K562 (cell line): ENCODE results near the gene CFP. TPM values are rescaled to one million over a fixed set of nuclear protein-coding genes. Genes with fewer than 3 reads are reported as not detected.

ENCODE experiments used
- ADNP ChIP-seq: fragments of 200-800 bp; sonication (Bioruptor generic); IDR thresholded peaks from 2 replicates; pipeline ENCODE4 v1.6.1; 2016; ENCODE audit warnings: missing genetic modification characterization, missing compliant biosample characterization
- ATF1 ChIP-seq, 2 experiments: fragments of 450-650 bp in 1 of 2; IDR thresholded peaks; 2 replicates each; pipeline ENCODE4 v1.6.1; 2016; ENCODE audit warnings: missing compliant biosample characterization in 1 of 2, missing genetic modification characterization in 1 of 2
- EGR1 ChIP-seq: fragments of 450-650 bp; conservative IDR thresholded peaks from 2 replicates; pipeline ENCODE4 v1.6.1; 2017; ENCODE audit warnings: mild to moderate bottlenecking
- HDAC3 ChIP-seq: fragments of 450-650 bp; IDR thresholded peaks from 2 replicates; pipeline ENCODE4 v1.6.1; 2018; ENCODE audit warnings: borderline replicate concordance, mild to moderate bottlenecking, moderate library complexity; ENCODE audit not compliant: partially characterized antibody
- ILK ChIP-seq: fragments of 450-650 bp; IDR thresholded peaks from 2 replicates; pipeline ENCODE4 v1.6.1; 2016; ENCODE audit warnings: missing genetic modification characterization, low read depth, mild to moderate bottlenecking, missing compliant biosample characterization, moderate library complexity, borderline replicate concordance
- MEIS2 ChIP-seq: fragments of 450-650 bp; IDR thresholded peaks from 2 replicates; pipeline ENCODE4 v1.6.1; 2014; ENCODE audit warnings: mild to moderate bottlenecking; ENCODE audit not compliant: partially characterized antibody
- NFIX ChIP-seq: fragments of 250-450 bp; sonication (Bioruptor Pico); IDR thresholded peaks from 2 replicates; pipeline ENCODE4 v1.4.0; 2020; ENCODE audit warnings: low read depth, mild to moderate bottlenecking, moderate library complexity
- NFYB ChIP-seq: IDR thresholded peaks from 2 replicates; pipeline ENCODE4 v1.6.1; 2011; ENCODE audit warnings: mild to moderate bottlenecking, moderate library complexity; ENCODE audit not compliant: insufficient read length; ENCODE audit errors: extremely low read depth
- NRF1 ChIP-seq, 2 experiments: fragments of 450-650 bp; IDR thresholded peaks in 1 of 2; conservative IDR thresholded peaks in 1 of 2; 2 replicates each; pipeline ENCODE4 v1.6.1; 2014; ENCODE audit warnings: mild to moderate bottlenecking in 2 of 2
- RHOXF2B ChIP-seq: fragments of 250-450 bp; sonication (Bioruptor Pico); conservative IDR thresholded peaks from 2 replicates; pipeline ENCODE4 v1.5.1; 2021
- SRSF3 ChIP-seq: fragments of 200-400 bp; formaldehyde crosslinking; IDR thresholded peaks from 2 replicates; pipeline ENCODE4 v1.6.1; 2016; ENCODE audit warnings: mild to moderate bottlenecking, low read length, moderate library complexity; ENCODE audit not compliant: insufficient read depth
- STAT5A ChIP-seq: IDR thresholded peaks from 2 replicates; pipeline ENCODE4 v1.6.1; 2012; ENCODE audit warnings: low read length, inconsistent platforms, borderline replicate concordance
- TAF1 ChIP-seq: IDR thresholded peaks from 2 replicates; pipeline ENCODE4 v1.6.1; 2011; ENCODE audit warnings: mild to moderate bottlenecking, low read length, moderate library complexity; ENCODE audit not compliant: insufficient read depth, control insufficient read depth, severe bottlenecking; ENCODE audit errors: extremely low read depth
- TCF3 ChIP-seq: sonication (generic); formaldehyde crosslinking; IDR thresholded peaks from 2 replicates; pipeline ENCODE4 v1.4.0; 2020; ENCODE audit warnings: mild to moderate bottlenecking, missing genetic modification reagents
- TCF7 ChIP-seq: sonication (generic); IDR thresholded peaks from 2 replicates; pipeline ENCODE4 v1.6.1; 2016; ENCODE audit warnings: antibody characterized with exemption, borderline replicate concordance
- ZNF146 ChIP-seq: IDR thresholded peaks from one replicate; pipeline ENCODE4 v1.6.1; 2018; ENCODE audit warnings: missing compliant biosample characterization; ENCODE audit not compliant: unreplicated experiment
- ZNF668 ChIP-seq: fragments of 250-450 bp; sonication (Bioruptor Pico); IDR thresholded peaks from 2 replicates; pipeline ENCODE4 v1.8.0; 2022; ENCODE audit warnings: mild to moderate bottlenecking, inconsistent platforms
- polyA plus RNA-seq, 8 experiments: library from polyadenylated mRNA; depleted of rRNA in 4 of 8; stranded (reverse) in 5 of 8; unstranded in 3 of 8; fragments of >200 nt; fragmentation: Nextera tagmentation in 2 of 8; fragmentation: Illumina TruSeq in 1 of 8; extraction: Ambion mirVana in 2 of 8; extraction: Trizol in 1 of 8; gene quantifications; 2 replicates each; pipeline versions ENCODE4 v1.2.1 to v1.2.3, GENCODE V29; 2011 to 2014; ENCODE audit warnings: inconsistent platforms in 1 of 8, missing spikeins in 1 of 8
- total RNA-seq, 7 experiments: library from RNA; depleted of rRNA in 6 of 7; stranded (reverse); fragments of >200 nt in 6 of 7; fragmentation: Illumina TruSeq in 2 of 7; extraction: Trizol in 2 of 7; gene quantifications; 2 replicates each; pipeline versions ENCODE4 v1.2.1 to v1.2.3, GENCODE V29; 2011 to 2021; ENCODE audit warnings: low replicate concordance in 1 of 7
- TF ChIP-seq, protein P1 (sequence below): fragments of 250-450 bp; sonication (Bioruptor Pico); IDR thresholded peaks from 2 replicates; pipeline ENCODE4 v1.6.1; 2021; ENCODE audit warnings: mild to moderate bottlenecking
- TF ChIP-seq, protein P2 (sequence below): fragments of 250-450 bp; sonication (Bioruptor Pico); IDR thresholded peaks from 2 replicates; pipeline ENCODE4 v1.8.0; 2022; ENCODE audit warnings: moderate library complexity, mild to moderate bottlenecking, inconsistent platforms
- TF ChIP-seq, protein P3 (sequence below): fragments of 250-450 bp; sonication (Bioruptor Pico); IDR thresholded peaks from 2 replicates; pipeline ENCODE4 v1.5.0; 2022; ENCODE audit warnings: mild to moderate bottlenecking
- TF ChIP-seq, protein P4 (sequence below): sonication (generic); formaldehyde crosslinking; IDR thresholded peaks from 2 replicates; pipeline ENCODE4 v1.8.0; 2022; ENCODE audit warnings: mild to moderate bottlenecking, missing genetic modification reagents, borderline replicate concordance

The CFP gene
- total and polyA plus RNA-seq, 9 of the 15 experiments (the other 6 are each of a cell fraction or from before 2014, with no cell fraction given): 0.18 to 2.0 (median 0.55) TPM

DNA sequence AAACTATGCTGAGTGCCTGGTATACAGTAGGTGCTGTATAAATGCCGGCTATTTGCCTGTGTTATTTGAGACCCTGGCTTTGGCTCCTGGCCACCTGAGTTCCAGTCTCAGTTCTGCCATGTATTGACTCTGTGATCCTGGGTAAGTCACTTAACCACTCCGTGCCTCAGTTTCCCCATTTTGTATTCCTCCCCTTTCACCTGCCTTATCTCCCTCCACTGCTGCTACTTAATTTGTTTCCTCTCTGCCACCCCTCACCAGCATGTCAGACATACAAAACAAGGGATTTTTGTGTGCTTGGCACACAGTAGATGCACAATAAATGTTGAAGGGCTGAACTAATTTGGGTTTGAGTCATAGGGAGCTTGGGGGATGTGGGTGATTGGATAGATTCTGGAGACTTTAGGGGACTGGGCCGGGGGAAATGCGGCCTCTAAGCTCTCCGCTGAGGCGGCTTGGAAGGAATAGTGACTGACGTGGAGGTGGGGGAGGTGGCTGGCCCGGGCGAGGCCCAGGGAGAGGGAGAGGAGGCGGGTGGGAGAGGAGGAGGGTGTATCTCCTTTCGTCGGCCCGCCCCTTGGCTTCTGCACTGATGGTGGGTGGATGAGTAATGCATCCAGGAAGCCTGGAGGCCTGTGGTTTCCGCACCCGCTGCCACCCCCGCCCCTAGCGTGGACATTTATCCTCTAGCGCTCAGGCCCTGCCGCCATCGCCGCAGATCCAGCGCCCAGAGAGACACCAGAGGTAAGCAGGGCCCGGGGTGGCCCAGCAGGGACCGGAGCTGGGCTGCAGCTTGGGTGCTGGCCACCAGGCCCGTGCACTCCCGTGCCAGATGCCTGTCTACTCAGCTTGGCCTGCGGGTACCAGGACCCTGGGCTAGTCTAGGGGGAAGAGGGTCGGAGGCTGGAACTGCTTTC lies 47.7 kb downstream of the CFP start, which contains the start of gene TIMP1 (continued):
- TF ChIP-seq SRSF3: no peak
- TF ChIP-seq STAT5A: 0 out of 2 replicates have a peak, but pooled peaks have one; percentile 3
- peak; percentile 88 for TF ChIP-seq TAF1
- TF ChIP-seq TCF3 (CRISPR knock-in tag): no peak
- TF ChIP-seq ADNP (tag): peak; percentile 82; the same call in 1 of the 2 replicates
- no peak for TF ChIP-seq HDAC3
- no peak for TF ChIP-seq NFYB
- no peak for TF ChIP-seq ATF1 (CRISPR knock-in tag; IDR thresholded peaks at IDR 0.05)
- TF ChIP-seq ATF1 (tag; IDR thresholded peaks at IDR 0.05): peak; percentile 81
- TF ChIP-seq, protein P1, sequence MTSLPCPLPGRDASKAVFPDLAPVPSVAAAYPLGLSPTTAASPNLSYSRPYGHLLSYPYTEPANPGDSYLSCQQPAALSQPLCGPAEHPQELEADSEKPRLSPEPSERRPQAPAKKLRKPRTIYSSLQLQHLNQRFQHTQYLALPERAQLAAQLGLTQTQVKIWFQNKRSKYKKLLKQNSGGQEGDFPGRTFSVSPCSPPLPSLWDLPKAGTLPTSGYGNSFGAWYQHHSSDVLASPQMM (CRISPR knock-in tag): no peak
- TF ChIP-seq, protein P2, sequence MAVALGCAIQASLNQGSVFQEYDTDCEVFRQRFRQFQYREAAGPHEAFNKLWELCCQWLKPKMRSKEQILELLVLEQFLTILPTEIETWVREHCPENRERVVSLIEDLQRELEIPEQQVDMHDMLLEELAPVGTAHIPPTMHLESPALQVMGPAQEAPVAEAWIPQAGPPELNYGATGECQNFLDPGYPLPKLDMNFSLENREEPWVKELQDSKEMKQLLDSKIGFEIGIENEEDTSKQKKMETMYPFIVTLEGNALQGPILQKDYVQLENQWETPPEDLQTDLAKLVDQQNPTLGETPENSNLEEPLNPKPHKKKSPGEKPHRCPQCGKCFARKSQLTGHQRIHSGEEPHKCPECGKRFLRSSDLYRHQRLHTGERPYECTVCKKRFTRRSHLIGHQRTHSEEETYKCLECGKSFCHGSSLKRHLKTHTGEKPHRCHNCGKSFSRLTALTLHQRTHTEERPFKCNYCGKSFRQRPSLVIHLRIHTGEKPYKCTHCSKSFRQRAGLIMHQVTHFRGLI (CRISPR knock-in tag): no peak
- TF ChIP-seq NRF1 (conservative IDR thresholded peaks at IDR 0.05 in 1 of 2, IDR thresholded peaks at IDR 0.05 in 1 of 2): peak in 1 of 2 experiments; percentile 36; a peak in 1 of 4 replicates
- TF ChIP-seq ZNF668 (CRISPR knock-in tag): no peak
- TF ChIP-seq, protein P3, sequence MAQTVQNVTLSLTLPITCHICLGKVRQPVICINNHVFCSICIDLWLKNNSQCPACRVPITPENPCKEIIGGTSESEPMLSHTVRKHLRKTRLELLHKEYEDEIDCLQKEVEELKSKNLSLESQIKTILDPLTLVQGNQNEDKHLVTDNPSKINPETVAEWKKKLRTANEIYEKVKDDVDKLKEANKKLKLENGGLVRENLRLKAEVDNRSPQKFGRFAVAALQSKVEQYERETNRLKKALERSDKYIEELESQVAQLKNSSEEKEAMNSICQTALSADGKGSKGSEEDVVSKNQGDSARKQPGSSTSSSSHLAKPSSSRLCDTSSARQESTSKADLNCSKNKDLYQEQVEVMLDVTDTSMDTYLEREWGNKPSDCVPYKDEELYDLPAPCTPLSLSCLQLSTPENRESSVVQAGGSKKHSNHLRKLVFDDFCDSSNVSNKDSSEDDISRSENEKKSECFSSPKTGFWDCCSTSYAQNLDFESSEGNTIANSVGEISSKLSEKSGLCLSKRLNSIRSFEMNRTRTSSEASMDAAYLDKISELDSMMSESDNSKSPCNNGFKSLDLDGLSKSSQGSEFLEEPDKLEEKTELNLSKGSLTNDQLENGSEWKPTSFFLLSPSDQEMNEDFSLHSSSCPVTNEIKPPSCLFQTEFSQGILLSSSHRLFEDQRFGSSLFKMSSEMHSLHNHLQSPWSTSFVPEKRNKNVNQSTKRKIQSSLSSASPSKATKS (CRISPR knock-in tag): no peak
- TF ChIP-seq, protein P4, sequence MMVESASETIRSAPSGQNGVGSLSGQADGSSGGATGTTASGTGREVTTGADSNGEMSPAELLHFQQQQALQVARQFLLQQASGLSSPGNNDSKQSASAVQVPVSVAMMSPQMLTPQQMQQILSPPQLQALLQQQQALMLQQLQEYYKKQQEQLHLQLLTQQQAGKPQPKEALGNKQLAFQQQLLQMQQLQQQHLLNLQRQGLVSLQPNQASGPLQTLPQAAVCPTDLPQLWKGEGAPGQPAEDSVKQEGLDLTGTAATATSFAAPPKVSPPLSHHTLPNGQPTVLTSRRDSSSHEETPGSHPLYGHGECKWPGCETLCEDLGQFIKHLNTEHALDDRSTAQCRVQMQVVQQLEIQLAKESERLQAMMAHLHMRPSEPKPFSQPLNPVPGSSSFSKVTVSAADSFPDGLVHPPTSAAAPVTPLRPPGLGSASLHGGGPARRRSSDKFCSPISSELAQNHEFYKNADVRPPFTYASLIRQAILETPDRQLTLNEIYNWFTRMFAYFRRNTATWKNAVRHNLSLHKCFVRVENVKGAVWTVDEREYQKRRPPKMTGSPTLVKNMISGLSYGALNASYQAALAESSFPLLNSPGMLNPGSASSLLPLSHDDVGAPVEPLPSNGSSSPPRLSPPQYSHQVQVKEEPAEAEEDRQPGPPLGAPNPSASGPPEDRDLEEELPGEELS (CRISPR knock-in tag): no peak
- TF ChIP-seq ZNF146 (CRISPR knock-in tag): no peak
- peak; percentile 97 for TF ChIP-seq EGR1
- peak; percentile 78 for TF ChIP-seq MEIS2
- no peak for TF ChIP-seq RHOXF2B (CRISPR knock-in tag)
- TF ChIP-seq NFIX: no peak
- TF ChIP-seq TCF7: no peak
- TF ChIP-seq ILK (tag): no peak
